ENCODE results near the gene GSK3A.

Gene GSK3A

DNA sequence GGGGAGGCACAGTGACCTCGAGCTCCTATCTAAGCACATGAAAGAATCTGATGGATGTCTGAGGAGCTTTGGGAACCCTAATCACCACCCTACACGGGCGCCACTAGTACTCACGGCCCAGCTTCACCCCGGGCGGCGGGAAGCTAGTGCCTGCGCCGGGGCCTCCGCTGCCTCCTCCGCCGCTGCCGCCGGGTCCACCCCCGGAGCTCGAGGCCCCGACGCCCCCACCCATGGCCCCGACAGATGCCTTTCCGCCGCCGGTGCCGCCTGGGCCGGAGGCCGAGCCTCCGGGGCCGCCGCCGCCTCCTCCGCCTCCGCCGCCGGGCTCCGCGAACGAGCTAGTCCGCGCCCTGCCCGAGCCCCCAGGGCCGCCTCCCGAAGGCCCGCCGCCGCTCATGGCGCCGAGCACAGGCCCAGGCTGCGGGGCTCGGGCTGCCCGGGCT lies 312 bp downstream of the GSK3A start:
- Histone ChIP-seq H3K4me1 (ENCODE audit: insufficient read depth, low read length, poor library complexity, severe bottlenecking) (peaks cover 30% of the 10 kb centered on the region), H4K20me1 (ENCODE audit: insufficient read depth, low read length, poor library complexity, severe bottlenecking) (peaks cover 8% of the 10 kb centered on the region), H3K27me3 (ENCODE audit: insufficient read depth, low read length, poor library complexity, severe bottlenecking) (no peaks in the 10 kb centered on the region), H3K9me2 (replicated peaks; ENCODE audit: low read depth, low read length) (no peaks in the 10 kb centered on the region), H2AFZ (ENCODE audit: low read length) (no peak overlapping the region), H3K36me3 (ENCODE audit: insufficient read depth, low read length) (no peaks in the 10 kb centered on the region), H3K4me3 (ENCODE audit: low read length, poor library complexity, severe bottlenecking) (peak overlapping the region; percentile 78), H3K4me2 (ENCODE audit: low read depth, low read length, poor library complexity, severe bottlenecking) (peak overlapping the region; percentile 90), H3F3A (ENCODE audit: low read depth) (no peaks in the 10 kb centered on the region), H3K9ac (ENCODE audit: low read depth, low read length, poor library complexity, severe bottlenecking) (peak overlapping the region; percentile 93), H3K79me2 (ENCODE audit: insufficient read depth, low read length) (peaks cover 37% of the 10 kb centered on the region), H3K9me3 (ENCODE audit: insufficient read depth, low read depth, low read length) (no peaks in the 10 kb centered on the region)
- TF ChIP-seq, protein P1, sequence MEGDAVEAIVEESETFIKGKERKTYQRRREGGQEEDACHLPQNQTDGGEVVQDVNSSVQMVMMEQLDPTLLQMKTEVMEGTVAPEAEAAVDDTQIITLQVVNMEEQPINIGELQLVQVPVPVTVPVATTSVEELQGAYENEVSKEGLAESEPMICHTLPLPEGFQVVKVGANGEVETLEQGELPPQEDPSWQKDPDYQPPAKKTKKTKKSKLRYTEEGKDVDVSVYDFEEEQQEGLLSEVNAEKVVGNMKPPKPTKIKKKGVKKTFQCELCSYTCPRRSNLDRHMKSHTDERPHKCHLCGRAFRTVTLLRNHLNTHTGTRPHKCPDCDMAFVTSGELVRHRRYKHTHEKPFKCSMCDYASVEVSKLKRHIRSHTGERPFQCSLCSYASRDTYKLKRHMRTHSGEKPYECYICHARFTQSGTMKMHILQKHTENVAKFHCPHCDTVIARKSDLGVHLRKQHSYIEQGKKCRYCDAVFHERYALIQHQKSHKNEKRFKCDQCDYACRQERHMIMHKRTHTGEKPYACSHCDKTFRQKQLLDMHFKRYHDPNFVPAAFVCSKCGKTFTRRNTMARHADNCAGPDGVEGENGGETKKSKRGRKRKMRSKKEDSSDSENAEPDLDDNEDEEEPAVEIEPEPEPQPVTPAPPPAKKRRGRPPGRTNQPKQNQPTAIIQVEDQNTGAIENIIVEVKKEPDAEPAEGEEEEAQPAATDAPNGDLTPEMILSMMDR (conservative IDR thresholded peaks at IDR 0.05; ENCODE audit: low read length): no peak

DNA sequence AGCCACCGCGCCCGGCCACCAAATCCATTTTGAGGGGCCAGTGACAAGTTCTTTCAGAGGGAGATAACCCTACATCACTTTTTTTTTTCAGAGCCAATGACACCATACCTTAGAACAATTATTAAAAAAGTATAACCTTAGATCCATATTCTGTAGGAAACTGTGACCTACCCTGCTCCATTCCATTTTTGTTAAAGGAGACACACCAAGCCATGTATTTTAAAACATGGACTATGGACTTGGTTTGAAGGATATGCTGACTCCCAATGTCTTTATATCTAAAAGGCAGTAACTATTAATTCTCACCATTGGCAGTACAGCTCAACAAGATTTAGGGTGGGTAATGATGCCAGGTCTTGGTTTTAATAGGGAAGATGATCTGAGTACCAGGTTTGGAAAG lies 1.1 kb downstream of the GSK3A start:
- H2AFZ ChIP-seq (ENCODE audit: low read length): no peak overlapping the region
- peaks cover 6% of the 10 kb centered on the region; the same call in 1 of the 2 replicates for H3K36me3 ChIP-seq (ENCODE audit: insufficient read depth, low read length)
- peak overlapping the region; percentile 90 for H3K4me2 ChIP-seq (ENCODE audit: low read depth, low read length, poor library complexity, severe bottlenecking)
- peaks cover 37% of the 10 kb centered on the region for H3K79me2 ChIP-seq (ENCODE audit: insufficient read depth, low read length)
- peaks cover 10% of the 10 kb centered on the region for H4K20me1 ChIP-seq (ENCODE audit: insufficient read depth, low read length, poor library complexity, severe bottlenecking)
- no peaks in the 10 kb centered on the region for H3K9me3 ChIP-seq (ENCODE audit: insufficient read depth, low read depth, low read length)
- H3K4me3 ChIP-seq (ENCODE audit: low read length, poor library complexity, severe bottlenecking): peak overlapping the region; percentile 78
- no peak for TF ChIP-seq EZH2phosphoT487 (IDR thresholded peaks at IDR 0.05; ENCODE audit: borderline replicate concordance)
- TF ChIP-seq, protein P1 (conservative IDR thresholded peaks at IDR 0.05; ENCODE audit: low read length): no peak
- no peaks in the 10 kb centered on the region for H3K9me2 ChIP-seq (replicated peaks; ENCODE audit: low read depth, low read length)
- peaks cover 30% of the 10 kb centered on the region for H3K4me1 ChIP-seq (ENCODE audit: insufficient read depth, low read length, poor library complexity, severe bottlenecking)
- H3K9ac ChIP-seq (ENCODE audit: low read depth, low read length, poor library complexity, severe bottlenecking): peak overlapping the region; percentile 93
- no peaks in the 10 kb centered on the region for H3F3A ChIP-seq (ENCODE audit: low read depth)
- H3K27me3 ChIP-seq (ENCODE audit: insufficient read depth, low read length, poor library complexity, severe bottlenecking): no peaks in the 10 kb centered on the region

DNA sequence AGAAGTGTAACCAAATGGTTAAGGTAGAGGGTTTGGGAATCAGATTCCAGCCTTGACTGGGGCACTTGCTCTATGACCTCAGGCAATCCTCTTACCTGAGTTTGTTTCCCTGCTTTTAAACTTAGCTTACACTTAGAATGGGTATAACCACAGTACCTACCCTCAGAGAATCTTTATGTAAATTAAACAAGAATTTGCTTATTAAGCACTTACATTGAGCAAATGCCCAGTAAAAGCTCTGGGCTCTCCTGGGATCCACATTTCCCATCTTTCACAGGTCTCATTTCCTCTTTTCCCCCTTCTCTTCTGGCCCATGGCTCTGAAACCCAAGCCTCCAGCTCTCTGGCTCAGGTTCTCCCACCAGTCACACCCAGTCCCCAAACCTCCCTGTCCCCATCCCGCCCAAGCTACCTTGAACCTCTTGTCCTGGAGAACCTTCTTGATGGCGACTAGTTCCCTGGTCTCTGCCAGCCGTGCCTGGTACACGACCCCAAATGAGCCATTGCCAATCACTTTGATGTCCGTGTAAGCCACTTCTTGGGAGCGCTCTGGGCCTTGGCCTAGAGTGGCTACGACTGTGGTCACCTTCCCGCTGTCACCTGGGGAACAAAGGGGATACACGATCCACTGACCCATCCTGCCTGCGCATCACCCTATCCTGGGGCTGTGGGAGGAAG lies 2.7 kb downstream of the GSK3A start:
- Histone ChIP-seq H3K4me2 (ENCODE audit: low read depth, low read length, poor library complexity, severe bottlenecking) (peak overlapping the region; percentile 90), H3F3A (ENCODE audit: low read depth) (no peaks in the 10 kb centered on the region), H2AFZ (ENCODE audit: low read length) (no peak overlapping the region), H3K9ac (ENCODE audit: low read depth, low read length, poor library complexity, severe bottlenecking) (no peak overlapping the region), H4K20me1 (ENCODE audit: insufficient read depth, low read length, poor library complexity, severe bottlenecking) (peaks cover 10% of the 10 kb centered on the region), H3K27me3 (ENCODE audit: insufficient read depth, low read length, poor library complexity, severe bottlenecking) (no peaks in the 10 kb centered on the region), H3K9me2 (replicated peaks; ENCODE audit: low read depth, low read length) (no peaks in the 10 kb centered on the region), H3K36me3 (ENCODE audit: insufficient read depth, low read length) (peaks cover 18% of the 10 kb centered on the region; the same call in 1 of the 2 replicates), H3K4me3 (ENCODE audit: low read length, poor library complexity, severe bottlenecking) (peak overlapping the region; percentile 10), H3K79me2 (ENCODE audit: insufficient read depth, low read length) (peaks cover 37% of the 10 kb centered on the region), H3K9me3 (ENCODE audit: insufficient read depth, low read depth, low read length) (no peaks in the 10 kb centered on the region), H3K4me1 (ENCODE audit: insufficient read depth, low read length, poor library complexity, severe bottlenecking) (peaks cover 27% of the 10 kb centered on the region)
- TF ChIP-seq EZH2phosphoT487 (IDR thresholded peaks at IDR 0.05; ENCODE audit: borderline replicate concordance): no peak
- TF ChIP-seq, protein P1 (conservative IDR thresholded peaks at IDR 0.05; ENCODE audit: low read length): no peak
